HEK293 (cell line): Measurements from ENCODE around the gene SYNPR.
"Not testable (repeated sequence)": the region's sequence is repeated elsewhere in the genome, so short reads cannot be mapped to it uniquely, and the experiment has no call there.

ENCODE experiments used
- CTCF ChIA-PET: fragments of 350-600 bp; formaldehyde crosslinking; extraction: SDS; loops from one replicate; lab custom pipeline; 2021; ENCODE audit warnings: antibody characterized with exemption; lab: Yijun Ruan, JAX
- POLR2A ChIA-PET: fragments of 300-600 bp; formaldehyde crosslinking; extraction: SDS; loops from one replicate; lab custom pipeline; 2020; ENCODE audit warnings: antibody characterized with exemption, inconsistent platforms; lab: Yijun Ruan, JAX
- H3K27ac ChIP-seq: fragments of 200-500 bp; sonication (Bioruptor generic); 2 replicates; pipeline ENCODE4 v1.5.1; 2014; ENCODE audit warnings: low read depth, low read length, control low read depth, inconsistent platforms; ENCODE audit errors: extremely low read depth
- H3K36me3 ChIP-seq, 2 experiments: fragments of 200-500 bp in 1 of 2; sonication (Bioruptor generic) in 1 of 2; 1 replicate in 1 of 2; 2 replicates in 1 of 2; pipeline ENCODE4 v1.5.1; 2014 to 2017; ENCODE audit warnings: inconsistent platforms in 2 of 2, low read length in 2 of 2; ENCODE audit not compliant: control insufficient read depth in 2 of 2, insufficient read depth in 1 of 2
- H3K4me1 ChIP-seq: fragments of 200-500 bp; sonication (Bioruptor generic); 2 replicates; pipeline ENCODE4 v1.5.1; 2014; ENCODE audit warnings: mild to moderate bottlenecking, low read length, inconsistent platforms; ENCODE audit not compliant: control insufficient read depth, insufficient read depth
- H3K4me3 ChIP-seq: 2 replicates; pipeline ENCODE4 v1.5.1; 2011; ENCODE audit warnings: low read depth, mild to moderate bottlenecking, control low read depth, low read length, moderate library complexity
- H3K9me3 ChIP-seq: fragments of 200-500 bp; sonication (Bioruptor generic); 2 replicates; pipeline ENCODE4 v1.5.1; 2014; ENCODE audit warnings: low read depth, low read length, inconsistent platforms; ENCODE audit not compliant: control insufficient read depth, insufficient read depth
- GLI2 ChIP-seq: fragments of 450-650 bp; formaldehyde crosslinking; IDR thresholded peaks from 2 replicates; pipeline ENCODE4; 2017; ENCODE audit warnings: missing biosample characterization, missing genetic modification characterization, low read depth, borderline replicate concordance
- GLI4 ChIP-seq: fragments of 450-650 bp; formaldehyde crosslinking; IDR thresholded peaks from 2 replicates; pipeline ENCODE4 v1.5.1; 2016; ENCODE audit warnings: missing biosample characterization, missing genetic modification characterization
- HOXD13 ChIP-seq: sonication (generic); formaldehyde crosslinking; IDR thresholded peaks from 2 replicates; pipeline ENCODE4 v1.8.0; 2022; ENCODE audit warnings: missing genetic modification reagents, borderline replicate concordance
- SCRT1 ChIP-seq: fragments of 450-650 bp; formaldehyde crosslinking; IDR thresholded peaks from 2 replicates; pipeline ENCODE4 v1.5.1; 2016; ENCODE audit warnings: missing biosample characterization, missing genetic modification characterization, borderline replicate concordance
- ZFP41 ChIP-seq: fragments of 450-650 bp; formaldehyde crosslinking; IDR thresholded peaks from 2 replicates; pipeline ENCODE4 v1.5.1; 2016; ENCODE audit warnings: missing biosample characterization, missing genetic modification characterization, borderline replicate concordance
- ZNF112 ChIP-seq: fragments of 450-650 bp; formaldehyde crosslinking; IDR thresholded peaks from 2 replicates; pipeline ENCODE4 v1.5.0; 2017; ENCODE audit warnings: missing biosample characterization, missing genetic modification characterization
- ZNF133 ChIP-seq: fragments of 450-650 bp; formaldehyde crosslinking; IDR thresholded peaks from 2 replicates; pipeline ENCODE4 v1.5.1; 2016; ENCODE audit warnings: missing biosample characterization, missing genetic modification characterization
- ZNF157 ChIP-seq: fragments of 450-650 bp; formaldehyde crosslinking; IDR thresholded peaks from 2 replicates; pipeline ENCODE4 v1.5.1; 2016; ENCODE audit warnings: missing biosample characterization, missing genetic modification characterization
- ZNF2 ChIP-seq: fragments of 450-650 bp; formaldehyde crosslinking; IDR thresholded peaks from 2 replicates; pipeline ENCODE4 v1.5.1; 2016; ENCODE audit warnings: missing biosample characterization, missing genetic modification characterization
- ZNF211 ChIP-seq: fragments of 450-650 bp; formaldehyde crosslinking; IDR thresholded peaks from 2 replicates; pipeline ENCODE4 v1.5.1; 2016; ENCODE audit warnings: low read depth, missing biosample characterization, missing genetic modification characterization
- ZNF335 ChIP-seq: fragments of 450-650 bp; formaldehyde crosslinking; conservative IDR thresholded peaks from 2 replicates; pipeline ENCODE4 v1.5.1; 2016; ENCODE audit warnings: missing biosample characterization, missing genetic modification characterization
- ZNF416 ChIP-seq: fragments of 450-650 bp; formaldehyde crosslinking; IDR thresholded peaks from 2 replicates; pipeline ENCODE4 v1.5.1; 2016; ENCODE audit warnings: missing biosample characterization, missing genetic modification characterization
- ZNF48 ChIP-seq: fragments of 450-650 bp; formaldehyde crosslinking; IDR thresholded peaks from 2 replicates; pipeline ENCODE4 v1.5.1; 2016; ENCODE audit warnings: missing biosample characterization, missing genetic modification characterization
- ZNF610 ChIP-seq: fragments of 450-650 bp; formaldehyde crosslinking; IDR thresholded peaks from 2 replicates; pipeline ENCODE4 v1.5.1; 2016; ENCODE audit warnings: missing biosample characterization, missing genetic modification characterization, borderline replicate concordance
- ZNF621 ChIP-seq: fragments of 450-650 bp; formaldehyde crosslinking; IDR thresholded peaks from 2 replicates; pipeline ENCODE4 v1.5.1; 2017; ENCODE audit warnings: missing biosample characterization, missing genetic modification characterization
- ZNF670 ChIP-seq: fragments of 450-650 bp; formaldehyde crosslinking; IDR thresholded peaks from 2 replicates; pipeline ENCODE4 v1.5.1; 2016; ENCODE audit warnings: missing biosample characterization, missing genetic modification characterization, low read depth
- ZNF777 ChIP-seq: fragments of 450-650 bp; formaldehyde crosslinking; IDR thresholded peaks from 2 replicates; pipeline ENCODE4 v1.5.1; 2017; ENCODE audit warnings: missing biosample characterization, missing genetic modification characterization, borderline replicate concordance
- ZNF830 ChIP-seq: fragments of 450-650 bp; IDR thresholded peaks from 2 replicates; pipeline ENCODE4 v1.5.0; 2018; ENCODE audit warnings: missing biosample characterization, missing genetic modification characterization, low read depth, mild to moderate bottlenecking, moderate library complexity
- ZSCAN16 ChIP-seq: fragments of 450-650 bp; formaldehyde crosslinking; IDR thresholded peaks from 2 replicates; pipeline ENCODE4 v1.5.1; 2016; ENCODE audit warnings: missing biosample characterization, missing genetic modification characterization
- TF ChIP-seq, protein P1 (sequence below): fragments of 450-650 bp; formaldehyde crosslinking; IDR thresholded peaks from 2 replicates; pipeline ENCODE4 v1.5.1; 2016; ENCODE audit warnings: missing biosample characterization, missing genetic modification characterization

Gene SYNPR

DNA sequence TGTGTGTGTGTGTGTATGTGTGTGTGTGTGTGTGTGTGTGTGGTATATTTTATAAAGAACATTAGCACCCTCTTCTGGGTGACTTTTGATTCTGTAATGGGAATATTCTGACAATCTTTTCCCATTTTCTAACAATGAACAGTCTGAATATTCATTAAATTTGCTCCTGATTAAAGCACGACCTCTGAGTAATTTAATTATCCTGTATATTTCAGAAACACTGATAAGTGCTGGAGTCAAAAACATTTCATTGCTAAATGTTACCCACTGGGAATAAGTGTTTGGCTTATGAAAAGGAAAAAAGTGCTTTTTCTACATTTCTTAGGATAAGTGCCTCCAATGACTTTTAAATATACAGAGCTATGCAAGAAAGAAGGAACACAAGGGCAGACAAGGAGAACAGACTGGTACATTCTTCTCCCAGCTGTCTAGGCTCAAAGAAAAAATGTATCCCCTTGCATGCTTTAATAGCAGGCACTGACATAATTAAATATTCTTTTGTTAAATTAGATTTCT, 32.3 kb upstream of the SYNPR start (continued):
- no peak for TF ChIP-seq ZNF610
- no peak for TF ChIP-seq ZNF335 (tag by site-specific recombination)
- no peak for TF ChIP-seq ZSCAN16 (tag by site-specific recombination)
- TF ChIP-seq ZNF157 = no peak

DNA sequence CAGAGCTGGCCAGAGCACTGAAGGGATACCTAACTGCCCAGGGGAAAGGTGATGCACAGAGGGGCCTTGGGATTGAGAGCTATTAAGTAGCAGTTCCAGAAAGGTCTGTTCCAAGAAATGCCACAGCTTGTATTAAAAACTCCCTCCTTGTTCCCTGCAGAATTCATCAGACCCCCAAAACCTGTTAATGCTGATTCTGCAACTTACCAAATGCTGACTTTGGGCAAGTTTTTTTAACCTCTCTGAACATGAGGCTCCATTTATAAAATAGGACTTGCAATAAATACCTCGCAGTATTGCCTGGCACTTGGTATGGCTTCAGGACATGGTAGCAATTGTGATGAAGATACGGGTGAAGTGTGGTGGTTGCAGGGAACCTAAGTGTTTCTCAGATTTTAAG, 30.1 kb upstream of the SYNPR start:
- CTCF ChIA-PET = interaction anchor here (1.0 to 1.1 kb wide), 2 partner anchors 20 to 102 kb away, joined by 4 read pairs; no protein-coding TSS in a partner anchor
- no peaks in the 10 kb centered on the region for H3K9me3 ChIP-seq
- no peak overlapping the region for H3K27ac ChIP-seq
- TF ChIP-seq ZNF621 (tag by site-specific recombination) = no peak
- no peak for TF ChIP-seq ZNF670 (tag by site-specific recombination)
- TF ChIP-seq HOXD13 (CRISPR knock-in tag) = no peak
- TF ChIP-seq GLI4 (tag by site-specific recombination) = no peak
- no peak for TF ChIP-seq ZNF830 (tag by site-specific recombination)
- TF ChIP-seq ZNF777 (tag by site-specific recombination) = no peak
- no peak for TF ChIP-seq ZNF112 (tag by site-specific recombination)
- TF ChIP-seq ZFP41 (tag by site-specific recombination) = no peak
- TF ChIP-seq ZNF2 (tag by site-specific recombination) = no peak
- no peak for TF ChIP-seq SCRT1 (tag by site-specific recombination)
- TF ChIP-seq ZNF416 (tag by site-specific recombination) = no peak
- no peak for TF ChIP-seq ZNF211
- TF ChIP-seq, all 188 proteins: peak for 0
- Histone ChIP-seq H3K36me3 (no peaks in the 10 kb centered on the region), H3K4me3 (no peak overlapping the region), H3K4me1 (no peaks in the 10 kb centered on the region)
- POLR2A ChIA-PET = no interaction called here

DNA sequence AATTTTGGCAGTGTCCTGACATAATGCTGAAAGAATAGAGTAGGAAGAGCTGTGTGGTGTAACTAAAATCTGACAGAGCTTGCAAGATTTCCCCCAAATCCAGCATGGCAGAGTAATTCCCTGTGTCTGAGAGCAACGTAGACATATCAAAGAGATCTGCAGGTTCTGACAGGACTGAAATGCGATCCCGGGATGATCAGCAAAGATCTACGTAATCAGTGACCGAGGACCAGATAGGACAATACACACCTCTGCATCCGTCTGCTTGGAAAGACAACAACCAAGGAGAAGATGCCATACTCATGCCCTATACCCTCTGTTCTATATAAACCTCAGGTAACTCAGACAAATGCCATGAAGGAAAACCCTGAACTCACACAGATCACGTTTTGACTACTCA, 26.6 kb upstream of the SYNPR start:
- TF ChIP-seq ZNF610 = no peak
- no peak for TF ChIP-seq GLI2
- TF ChIP-seq, protein P1, sequence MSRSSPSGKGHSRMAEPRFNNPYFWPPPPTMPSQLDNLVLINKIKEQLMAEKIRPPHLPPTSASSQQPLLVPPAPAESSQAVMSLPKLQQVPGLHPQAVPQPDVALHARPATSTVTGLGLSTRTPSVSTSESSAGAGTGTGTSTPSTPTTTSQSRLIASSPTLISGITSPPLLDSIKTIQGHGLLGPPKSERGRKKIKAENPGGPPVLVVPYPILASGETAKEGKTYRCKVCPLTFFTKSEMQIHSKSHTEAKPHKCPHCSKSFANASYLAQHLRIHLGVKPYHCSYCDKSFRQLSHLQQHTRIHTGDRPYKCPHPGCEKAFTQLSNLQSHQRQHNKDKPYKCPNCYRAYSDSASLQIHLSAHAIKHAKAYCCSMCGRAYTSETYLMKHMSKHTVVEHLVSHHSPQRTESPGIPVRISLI (tag by site-specific recombination) = no peak
- no peak for TF ChIP-seq ZNF133 (tag by site-specific recombination)
- no peak for TF ChIP-seq ZNF48 (tag by site-specific recombination)
- TF ChIP-seq, all 188 proteins: peak for 0
- Histone ChIP-seq H3K9me3 (no peaks in the 10 kb centered on the region), H3K27ac (no peak overlapping the region), H3K36me3 (no peaks in the 10 kb centered on the region), H3K4me3 (no peak overlapping the region), H3K4me1 (no peaks in the 10 kb centered on the region)
- POLR2A ChIA-PET = no interaction called here
- CTCF ChIA-PET = interaction anchor here (0.7 kb wide), 1 partner anchor 534 kb away, joined by 4 read pairs; no protein-coding TSS in a partner anchor

DNA sequence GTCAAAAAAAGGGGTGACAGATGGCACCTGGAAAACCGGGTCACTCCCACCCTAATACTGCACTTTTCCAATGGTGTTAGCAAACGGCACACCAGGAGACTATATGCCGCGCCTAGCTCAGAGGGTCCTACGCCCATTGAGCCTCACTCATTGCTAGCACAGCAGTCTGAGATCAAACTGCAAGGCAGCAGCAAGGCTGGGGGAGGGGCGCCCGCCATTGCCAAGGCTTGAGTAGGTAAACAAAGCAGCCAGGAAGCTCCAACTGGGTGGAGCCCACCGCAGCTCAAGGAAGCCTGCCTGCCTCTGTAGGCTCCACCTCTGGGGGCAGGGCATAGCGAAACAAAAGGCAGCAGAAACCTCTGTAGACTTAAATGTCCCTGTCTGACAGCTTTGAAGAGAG, 22.3 kb upstream of the SYNPR start:
- POLR2A ChIA-PET, H3K9me3 ChIP-seq, H3K27ac ChIP-seq, H3K4me3 ChIP-seq, H3K4me1 ChIP-seq, H3K36me3 ChIP-seq, CTCF ChIA-PET: not testable (repeated sequence)
